ENCODE results near the gene TNFRSF17. TPM values are rescaled to one million over a fixed set of nuclear protein-coding genes. Genes with fewer than 3 reads are reported as not detected.
A peak's percentile ranks its signal among the peaks of the same experiment; 100 is the strongest.

The TNFRSF17 gene
- total and polyA plus RNA-seq, 2 donors (not counting 1 experiment from before 2014, with no cell fraction given), result not detected

GRCh38 chr16:12010388-12011251, 45.6 kb downstream of the TNFRSF17 start:
- TF ChIP-seq EZH2 (IDR thresholded peaks at IDR 0.05; ENCODE audit: low read length, missing control alignments), result no peak
- no peak for TF ChIP-seq CTCF (conservative IDR thresholded peaks at IDR 0.05 in 1 of 2, IDR thresholded peaks at IDR 0.05 in 1 of 2; ENCODE audit: low read depth in 1 of 2, low read length in 2 of 2)
- H3K79me2 ChIP-seq (ENCODE audit: control insufficient read depth, insufficient read depth, low read length), result no peaks in the 10 kb centered on the region
- no peaks in the 10 kb centered on the region for H3K36me3 ChIP-seq (ENCODE audit: control insufficient read depth, insufficient read depth, low read length)
- no peaks in the 10 kb centered on the region for H3K4me1 ChIP-seq (ENCODE audit: control insufficient read depth, extremely low read depth, insufficient read depth, low read length)
- H4K20me1 ChIP-seq (ENCODE audit: control insufficient read depth, extremely low read depth, insufficient read depth, low read length), result no peaks in the 10 kb centered on the region
- H3K4me2 ChIP-seq (ENCODE audit: extremely low read depth, insufficient read depth, low read length), result no peak overlapping the region
- H3K27me3 ChIP-seq (ENCODE audit: control insufficient read depth, insufficient read depth, low read length), result no peaks in the 10 kb centered on the region
- H3K4me3 ChIP-seq (replicated peaks in 1 of 4; ENCODE audit: control extremely low read depth in 1 of 4, insufficient read depth in 1 of 4, low read depth in 3 of 4, low read length in 4 of 4), result no peak overlapping the region
- H2AFZ ChIP-seq (ENCODE audit: low read length), result no peak overlapping the region
- DNase-seq (ENCODE audit: low read depth in 2 of 2), result peak in 1 of 2 donors; percentile 20
- H3K9ac ChIP-seq (ENCODE audit: insufficient read depth, low read length), result no peak overlapping the region
- H3K27ac ChIP-seq (ENCODE audit: insufficient read depth, low read length), result no peak overlapping the region
- no peaks in the 10 kb centered on the region for H3K9me3 ChIP-seq (ENCODE audit: control insufficient read depth, insufficient read depth, low read depth, low read length)

GRCh38 chr16:12011565-12011964, 46.6 kb downstream of the TNFRSF17 start:
- Histone ChIP-seq H3K27me3 (ENCODE audit: control insufficient read depth, insufficient read depth, low read length) (no peaks in the 10 kb centered on the region), H3K4me3 (replicated peaks in 1 of 4; ENCODE audit: control extremely low read depth in 1 of 4, insufficient read depth in 1 of 4, low read depth in 3 of 4, low read length in 4 of 4) (no peak overlapping the region), H3K4me2 (ENCODE audit: extremely low read depth, insufficient read depth, low read length) (no peak overlapping the region), H3K27ac (ENCODE audit: insufficient read depth, low read length) (no peak overlapping the region), H3K9ac (ENCODE audit: insufficient read depth, low read length) (no peak overlapping the region), H3K79me2 (ENCODE audit: control insufficient read depth, insufficient read depth, low read length) (no peaks in the 10 kb centered on the region), H3K36me3 (ENCODE audit: control insufficient read depth, insufficient read depth, low read length) (no peaks in the 10 kb centered on the region), H3K4me1 (ENCODE audit: control insufficient read depth, extremely low read depth, insufficient read depth, low read length) (no peaks in the 10 kb centered on the region), H2AFZ (ENCODE audit: low read length) (no peak overlapping the region), H4K20me1 (ENCODE audit: control insufficient read depth, extremely low read depth, insufficient read depth, low read length) (no peaks in the 10 kb centered on the region), H3K9me3 (ENCODE audit: control insufficient read depth, insufficient read depth, low read depth, low read length) (no peaks in the 10 kb centered on the region)
- TF ChIP-seq CTCF (conservative IDR thresholded peaks at IDR 0.05 in 1 of 2, IDR thresholded peaks at IDR 0.05 in 1 of 2; ENCODE audit: low read depth in 1 of 2, low read length in 2 of 2), result no peak
- TF ChIP-seq EZH2 (IDR thresholded peaks at IDR 0.05; ENCODE audit: low read length, missing control alignments), result no peak
- no peak for DNase-seq (ENCODE audit: low read depth in 2 of 2)

- Histone ChIP-seq H3K9ac (ENCODE audit: insufficient read depth, low read length) (no peak overlapping the region), H2AFZ (ENCODE audit: low read length) (no peak overlapping the region), H3K36me3 (ENCODE audit: control insufficient read depth, insufficient read depth, low read length) (no peaks in the 10 kb centered on the region), H3K4me2 (ENCODE audit: extremely low read depth, insufficient read depth, low read length) (no peak overlapping the region), H4K20me1 (ENCODE audit: control insufficient read depth, extremely low read depth, insufficient read depth, low read length) (no peaks in the 10 kb centered on the region), H3K79me2 (ENCODE audit: control insufficient read depth, insufficient read depth, low read length) (no peaks in the 10 kb centered on the region), H3K9me3 (ENCODE audit: control insufficient read depth, insufficient read depth, low read depth, low read length) (no peaks in the 10 kb centered on the region), H3K27ac (ENCODE audit: insufficient read depth, low read length) (no peak overlapping the region), H3K4me1 (ENCODE audit: control insufficient read depth, extremely low read depth, insufficient read depth, low read length) (peaks cover 5% of the 10 kb centered on the region), H3K27me3 (ENCODE audit: control insufficient read depth, insufficient read depth, low read length) (no peaks in the 10 kb centered on the region), H3K4me3 (replicated peaks in 1 of 4; ENCODE audit: control extremely low read depth in 1 of 4, insufficient read depth in 1 of 4, low read depth in 3 of 4, low read length in 4 of 4) (no peak overlapping the region)
- peak in 1 of 2 donors; percentile 86 for DNase-seq (ENCODE audit: low read depth in 2 of 2)
- no peak for TF ChIP-seq EZH2 (IDR thresholded peaks at IDR 0.05; ENCODE audit: low read length, missing control alignments)
- no peak for TF ChIP-seq CTCF (conservative IDR thresholded peaks at IDR 0.05 in 1 of 2, IDR thresholded peaks at IDR 0.05 in 1 of 2; ENCODE audit: low read depth in 1 of 2, low read length in 2 of 2)
Measured at GRCh38 chr16:12016291-12016947, 51.4 kb downstream of the TNFRSF17 start.

All from fibroblast of lung (primary cell).